ENCODE measurements around the gene ZNF519. TPM values are rescaled to one million over a fixed set of nuclear protein-coding genes. Genes with fewer than 3 reads are reported as not detected.
"Not testable (repeated sequence)": the region's sequence is repeated elsewhere in the genome, so short reads cannot be mapped to it uniquely, and the experiment has no call there.

The ZNF519 gene
- total RNA-seq, 1 experiment from 2014 or later: 8.3 TPM

DNA sequence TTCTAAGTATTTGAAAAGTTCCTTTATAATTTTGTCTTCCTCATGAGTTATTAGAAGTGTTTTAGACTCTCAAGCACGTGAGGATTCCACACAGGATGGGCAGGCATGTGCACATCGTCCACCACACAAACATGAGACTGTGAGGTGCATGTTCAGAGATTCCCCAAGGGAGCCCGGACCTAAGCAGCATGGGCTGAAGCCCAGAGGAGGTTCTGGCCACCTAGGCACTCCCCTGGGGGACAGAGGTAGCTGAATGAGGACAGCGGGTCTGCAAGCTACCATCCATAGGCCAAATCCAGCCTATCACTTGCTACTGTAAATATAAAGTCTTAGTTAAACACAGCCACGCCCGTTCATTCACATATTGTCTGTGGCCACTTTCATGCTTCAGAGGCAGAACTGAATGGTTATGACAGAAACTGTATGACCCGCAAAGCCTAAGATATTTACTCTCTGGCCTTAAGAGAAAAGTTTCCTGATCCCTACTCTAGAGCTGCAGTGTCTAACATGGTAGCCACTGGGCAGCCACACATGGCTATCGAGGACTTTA lies 19.4 kb upstream of the ZNF519 start:
- not testable (repeated sequence) for H3K27me3 ChIP-seq (ENCODE audit: control insufficient read depth, insufficient read depth, low read length); H3K4me3 ChIP-seq (ENCODE audit: insufficient read depth, low read depth, low read length); DNase-seq; H3K36me3 ChIP-seq (replicated peaks; ENCODE audit: control insufficient read depth, insufficient read depth, low read length)

DNA sequence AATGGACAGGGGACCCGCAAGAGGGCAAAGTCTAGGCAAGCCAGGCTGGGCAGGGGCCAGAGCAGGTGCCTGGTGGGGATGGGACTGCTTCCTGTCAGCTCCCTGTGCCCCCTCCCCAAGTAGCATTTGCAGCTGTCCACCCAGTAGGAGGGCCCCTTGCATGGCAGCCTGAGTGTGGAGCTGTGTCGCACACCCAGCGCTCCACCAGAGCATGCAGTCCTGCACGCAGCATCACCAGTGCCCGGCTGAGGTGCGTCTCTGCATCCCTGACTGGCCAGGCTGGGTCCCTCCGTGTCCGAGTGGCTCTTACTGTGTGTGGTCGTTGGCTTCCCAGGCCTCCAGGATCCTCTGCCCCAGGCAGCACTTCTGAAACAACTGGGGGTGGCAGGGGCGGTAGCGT lies 18.5 kb upstream of the ZNF519 start:
- not testable (repeated sequence) for DNase-seq; H3K36me3 ChIP-seq (replicated peaks; ENCODE audit: control insufficient read depth, insufficient read depth, low read length); H3K27me3 ChIP-seq (ENCODE audit: control insufficient read depth, insufficient read depth, low read length); H3K4me3 ChIP-seq (ENCODE audit: insufficient read depth, low read depth, low read length)

DNA sequence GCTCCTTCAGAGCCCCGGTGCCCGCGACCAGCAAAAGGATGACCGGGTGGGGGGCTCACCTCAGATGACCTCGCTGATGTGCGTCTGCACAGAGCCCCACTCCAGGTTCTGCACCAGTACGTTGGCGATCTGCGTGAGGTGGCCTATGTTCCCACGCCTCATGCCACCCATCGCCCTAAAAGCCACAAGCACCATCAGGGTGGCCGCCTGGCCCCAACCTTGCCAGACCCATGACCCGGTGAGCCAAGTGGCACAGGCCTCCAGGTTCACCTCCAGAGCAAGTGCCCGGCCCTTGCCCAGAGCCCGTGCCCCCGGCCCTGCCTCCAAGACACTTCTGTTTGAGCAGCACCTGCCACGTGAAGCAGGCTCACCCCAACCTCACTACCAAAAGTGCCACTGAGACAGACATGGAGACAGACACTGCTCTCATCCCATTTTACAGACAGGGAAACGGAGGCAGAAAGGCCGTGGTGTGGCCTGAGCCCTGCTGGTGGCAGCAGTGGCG lies 17.7 kb upstream of the ZNF519 start:
- H3K4me3 ChIP-seq (ENCODE audit: insufficient read depth, low read depth, low read length); H3K36me3 ChIP-seq (replicated peaks; ENCODE audit: control insufficient read depth, insufficient read depth, low read length); H3K27me3 ChIP-seq (ENCODE audit: control insufficient read depth, insufficient read depth, low read length); DNase-seq: not testable (repeated sequence)

DNA sequence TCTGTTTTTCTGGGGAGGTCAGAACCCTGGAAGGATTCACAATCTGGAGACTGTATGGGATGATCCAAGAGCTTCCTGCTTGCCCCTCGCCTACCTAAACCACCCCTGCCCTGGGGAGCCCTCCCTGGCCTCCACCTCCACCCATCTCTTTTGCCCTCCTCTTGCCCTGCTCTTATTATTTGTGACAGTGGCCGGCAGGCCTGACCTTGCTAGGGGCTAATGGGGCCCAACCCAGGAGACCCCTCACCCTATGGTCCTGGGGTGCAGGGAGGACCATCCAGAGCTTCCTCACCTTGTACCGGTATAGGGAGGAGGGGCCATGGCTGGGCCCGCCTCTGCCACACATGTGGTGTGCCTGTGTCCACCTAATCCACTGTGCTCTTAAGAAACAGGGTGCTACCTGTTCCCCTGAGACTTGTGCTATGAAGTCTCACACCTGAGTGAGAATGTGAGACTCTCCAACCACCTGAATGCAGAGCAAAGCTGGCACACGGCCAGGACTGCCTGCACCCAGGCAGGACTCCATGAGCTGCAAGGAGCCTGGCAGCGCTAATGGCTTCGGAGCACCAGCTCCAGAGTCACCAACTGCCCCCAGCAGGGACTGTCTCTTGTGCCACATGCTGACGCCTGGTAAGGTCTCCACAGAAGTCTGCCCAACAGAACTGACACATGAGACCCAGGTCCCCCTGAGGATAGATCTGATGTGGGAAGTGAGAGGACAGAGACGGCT lies 17.1 kb upstream of the ZNF519 start:
- H3K27me3 ChIP-seq (ENCODE audit: control insufficient read depth, insufficient read depth, low read length); H3K36me3 ChIP-seq (replicated peaks; ENCODE audit: control insufficient read depth, insufficient read depth, low read length); DNase-seq; H3K4me3 ChIP-seq (ENCODE audit: insufficient read depth, low read depth, low read length): not testable (repeated sequence)

DNA sequence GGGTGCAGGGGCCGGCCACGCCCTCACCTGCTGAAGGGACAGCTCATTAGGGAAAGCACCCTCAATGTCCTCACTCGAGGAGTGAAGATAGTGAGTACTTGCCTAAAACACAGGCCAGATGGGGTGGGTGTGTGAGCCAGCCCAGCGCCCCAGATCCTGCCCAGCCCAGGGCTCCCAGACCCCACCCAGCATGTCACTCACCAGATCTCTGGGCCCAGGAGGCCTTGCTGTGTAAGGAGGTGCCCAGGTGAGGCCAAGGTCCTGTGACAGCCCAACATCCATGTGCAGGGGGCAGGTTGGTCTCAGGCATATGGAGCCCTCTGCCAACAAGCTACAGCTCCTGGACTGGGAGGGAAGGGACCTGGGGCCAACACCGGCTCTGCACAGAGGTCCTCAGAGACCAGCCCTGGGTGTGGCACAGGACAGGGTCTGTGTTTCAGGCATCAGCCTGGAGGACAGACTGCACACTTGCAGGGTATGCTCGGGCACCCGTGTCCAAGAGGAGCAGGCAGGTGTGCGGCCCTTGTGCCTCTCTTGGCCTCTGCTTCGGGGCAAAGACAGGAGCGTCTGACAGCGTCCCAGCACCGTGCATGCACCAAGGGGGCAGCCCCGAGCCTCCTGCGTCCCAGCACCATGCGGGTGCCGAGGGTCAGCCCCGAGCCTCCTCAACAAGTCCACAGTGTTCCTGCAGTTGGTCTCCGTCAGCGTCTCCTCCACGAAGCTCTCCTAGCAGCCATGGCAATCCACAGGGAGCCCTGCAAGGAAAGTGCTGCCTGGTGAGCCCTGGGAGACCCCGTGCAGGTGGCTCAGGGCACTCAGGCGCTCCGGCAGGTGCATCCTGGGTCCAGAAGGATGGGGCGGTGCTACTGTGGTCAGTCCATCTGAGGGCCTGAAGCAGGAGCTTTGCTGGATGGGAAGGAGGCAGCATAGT lies 16.0 kb upstream of the ZNF519 start:
- H3K4me3 ChIP-seq (ENCODE audit: insufficient read depth, low read depth, low read length); H3K27me3 ChIP-seq (ENCODE audit: control insufficient read depth, insufficient read depth, low read length); H3K36me3 ChIP-seq (replicated peaks; ENCODE audit: control insufficient read depth, insufficient read depth, low read length); DNase-seq: not testable (repeated sequence)

DNA sequence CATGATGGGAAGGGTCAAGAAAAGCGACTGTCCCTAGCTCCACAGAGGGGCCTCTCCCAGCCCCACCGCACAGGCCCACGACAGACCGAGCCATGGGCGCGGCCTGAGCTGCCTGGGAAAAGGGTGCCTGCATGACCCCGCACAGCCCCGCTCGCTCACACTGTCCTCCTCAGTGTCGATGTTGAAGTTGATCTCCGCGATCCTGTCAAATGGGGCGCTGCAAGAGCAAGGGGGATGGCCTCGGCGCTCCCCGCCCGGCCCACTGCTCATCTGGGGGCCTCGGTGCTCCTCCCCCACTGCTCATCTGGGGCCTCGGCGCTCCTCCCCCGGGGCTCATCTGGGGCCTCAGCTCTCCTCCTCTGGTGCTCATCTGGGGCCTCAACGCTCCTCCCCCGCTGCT lies 14.5 kb upstream of the ZNF519 start:
- H3K36me3 ChIP-seq (replicated peaks; ENCODE audit: control insufficient read depth, insufficient read depth, low read length); DNase-seq; H3K4me3 ChIP-seq (ENCODE audit: insufficient read depth, low read depth, low read length); H3K27me3 ChIP-seq (ENCODE audit: control insufficient read depth, insufficient read depth, low read length): not testable (repeated sequence)

DNA sequence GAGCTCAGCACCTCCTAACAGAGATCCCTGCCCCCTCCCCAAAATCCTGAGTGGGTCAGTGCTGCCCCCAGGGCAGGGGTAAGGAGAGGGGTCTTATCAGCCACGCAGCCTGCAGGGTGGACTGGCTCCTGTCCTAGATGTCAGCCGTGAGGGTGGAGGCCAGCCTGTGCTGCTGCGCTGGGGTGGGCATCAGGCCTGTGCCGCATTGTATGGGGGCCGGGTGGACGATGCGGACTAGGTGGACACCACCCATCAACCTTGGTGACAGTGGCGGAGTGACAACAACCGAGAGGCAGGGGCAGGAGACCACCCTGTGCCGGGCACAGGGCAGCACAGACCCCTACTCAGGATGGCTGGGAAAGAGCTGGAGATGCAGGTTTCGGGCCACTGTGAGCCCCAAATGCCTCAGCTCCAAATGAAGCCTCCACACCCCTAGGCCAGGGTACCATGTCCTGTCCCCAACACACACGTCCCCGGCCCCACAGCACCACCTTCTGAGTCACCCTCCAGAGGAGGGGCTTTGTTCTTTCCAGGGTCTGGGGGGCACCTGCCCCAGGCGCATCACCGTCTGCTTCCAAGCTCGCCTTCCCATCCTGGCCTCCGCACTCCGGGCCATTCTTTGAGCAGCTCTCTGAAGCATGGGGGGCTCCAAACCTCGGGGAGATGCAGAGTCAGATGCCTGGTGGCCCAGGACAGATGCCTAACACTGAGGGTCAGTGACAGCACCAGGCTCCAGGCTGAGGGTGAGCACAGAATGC lies 13.5 kb upstream of the ZNF519 start:
- H3K4me3 ChIP-seq (ENCODE audit: insufficient read depth, low read depth, low read length); DNase-seq; H3K36me3 ChIP-seq (replicated peaks; ENCODE audit: control insufficient read depth, insufficient read depth, low read length): not testable (repeated sequence)

DNA sequence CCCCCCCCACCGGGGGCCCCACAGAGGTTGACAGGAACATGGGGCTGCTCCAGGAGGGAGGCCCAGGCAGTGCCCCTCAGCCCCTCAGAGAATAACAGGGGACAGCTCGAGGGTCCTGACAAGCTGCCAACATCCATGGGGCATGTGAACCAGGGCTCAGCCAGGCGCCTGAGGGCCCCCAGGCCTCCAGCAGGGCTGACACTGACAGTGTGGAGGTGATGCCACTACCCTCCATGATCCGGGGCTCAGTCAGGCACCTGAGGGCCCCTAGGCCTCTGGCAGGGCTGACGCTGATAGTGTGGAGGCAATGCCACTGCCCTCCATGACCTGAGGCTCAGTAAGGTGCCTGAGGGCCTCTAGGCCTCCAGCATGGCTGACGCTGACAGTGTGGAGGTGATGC lies 12.8 kb upstream of the ZNF519 start:
- H3K27me3 ChIP-seq (ENCODE audit: control insufficient read depth, insufficient read depth, low read length); H3K4me3 ChIP-seq (ENCODE audit: insufficient read depth, low read depth, low read length); DNase-seq; H3K36me3 ChIP-seq (replicated peaks; ENCODE audit: control insufficient read depth, insufficient read depth, low read length): not testable (repeated sequence)

More for the DNA sequence above, 13.5 kb upstream of the ZNF519 start:
- H3K27me3 ChIP-seq (ENCODE audit: control insufficient read depth, insufficient read depth, low read length): not testable (repeated sequence)

DNA sequence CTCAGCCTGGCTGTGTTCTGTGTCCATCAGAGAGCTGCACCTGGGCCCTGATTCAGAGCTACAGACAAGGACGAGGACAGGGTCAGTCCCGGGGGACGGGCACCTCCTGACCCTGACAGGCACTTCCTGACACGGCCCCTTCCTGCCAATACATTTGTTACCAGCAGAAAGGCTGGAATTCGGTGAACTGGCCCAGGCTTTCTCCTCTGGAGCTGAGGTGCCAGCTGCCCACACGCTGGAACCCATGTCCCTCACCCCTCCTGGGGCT lies 12.3 kb upstream of the ZNF519 start:
- Histone ChIP-seq H3K27me3 (ENCODE audit: control insufficient read depth, insufficient read depth, low read length) (no peaks in the 10 kb centered on the region), H3K4me3 (ENCODE audit: insufficient read depth, low read depth, low read length) (no peak overlapping the region), H3K36me3 (replicated peaks; ENCODE audit: control insufficient read depth, insufficient read depth, low read length) (no peaks in the 10 kb centered on the region)
- no peak for DNase-seq

DNA sequence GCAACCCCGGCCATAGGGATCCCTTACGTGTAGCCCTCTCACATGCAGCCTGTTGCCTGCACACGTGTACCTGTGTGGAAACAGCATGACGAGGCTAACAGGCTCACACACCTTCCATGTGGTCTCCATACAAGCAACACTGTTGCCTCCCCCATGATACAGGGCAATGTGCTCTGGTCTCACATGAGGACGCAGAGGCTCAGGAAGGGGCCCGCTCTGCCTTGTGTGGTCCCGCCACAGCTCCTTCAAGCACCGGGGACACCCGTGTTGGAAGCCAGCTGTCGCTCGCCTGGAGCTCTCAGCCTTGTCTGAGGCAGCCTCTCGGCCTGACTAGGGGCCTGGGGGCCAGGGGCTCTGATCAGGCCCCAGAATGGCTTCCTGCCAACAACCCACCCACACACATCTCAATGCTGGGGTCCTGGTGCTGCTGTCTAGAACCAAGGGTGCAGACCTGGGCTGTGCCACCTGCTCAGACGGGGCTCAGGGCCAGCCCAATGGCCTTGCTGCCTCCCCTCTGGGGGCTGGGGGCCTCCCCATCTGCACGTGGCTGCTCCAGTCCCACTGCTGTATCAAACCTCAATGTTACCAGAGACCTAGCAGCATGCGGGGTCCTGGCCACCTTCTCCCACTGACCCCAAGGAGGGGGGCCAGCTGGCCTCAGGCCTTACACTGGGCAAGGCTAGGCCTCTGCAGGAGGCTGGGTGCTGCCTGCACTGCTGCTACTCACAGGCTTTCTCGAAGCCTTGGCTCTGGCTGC lies 11.8 kb upstream of the ZNF519 start:
- DNase-seq; H3K27me3 ChIP-seq (ENCODE audit: control insufficient read depth, insufficient read depth, low read length); H3K4me3 ChIP-seq (ENCODE audit: insufficient read depth, low read depth, low read length); H3K36me3 ChIP-seq (replicated peaks; ENCODE audit: control insufficient read depth, insufficient read depth, low read length): not testable (repeated sequence)

DNA sequence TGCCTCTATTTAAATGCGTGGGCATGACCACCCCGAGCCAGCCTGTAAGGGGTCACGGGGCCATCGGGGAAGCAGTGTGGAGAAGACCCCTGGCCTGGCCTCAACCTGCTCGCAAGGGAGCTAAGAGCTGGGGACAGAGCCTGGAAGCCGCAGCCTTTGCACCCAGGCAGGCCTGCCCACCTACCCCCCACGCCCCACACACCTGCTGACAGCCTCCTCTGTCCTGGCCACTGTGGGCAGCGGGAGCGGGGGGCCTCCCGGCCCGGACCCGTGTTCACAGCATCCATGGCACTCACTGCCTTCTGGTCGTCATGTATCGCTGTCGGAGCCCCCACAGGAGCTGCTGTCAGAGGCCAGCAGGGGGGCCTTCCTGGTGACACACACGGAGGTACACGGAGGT lies 11.2 kb upstream of the ZNF519 start:
- H3K4me3 ChIP-seq (ENCODE audit: insufficient read depth, low read depth, low read length); H3K36me3 ChIP-seq (replicated peaks; ENCODE audit: control insufficient read depth, insufficient read depth, low read length); H3K27me3 ChIP-seq (ENCODE audit: control insufficient read depth, insufficient read depth, low read length); DNase-seq: not testable (repeated sequence)

DNA sequence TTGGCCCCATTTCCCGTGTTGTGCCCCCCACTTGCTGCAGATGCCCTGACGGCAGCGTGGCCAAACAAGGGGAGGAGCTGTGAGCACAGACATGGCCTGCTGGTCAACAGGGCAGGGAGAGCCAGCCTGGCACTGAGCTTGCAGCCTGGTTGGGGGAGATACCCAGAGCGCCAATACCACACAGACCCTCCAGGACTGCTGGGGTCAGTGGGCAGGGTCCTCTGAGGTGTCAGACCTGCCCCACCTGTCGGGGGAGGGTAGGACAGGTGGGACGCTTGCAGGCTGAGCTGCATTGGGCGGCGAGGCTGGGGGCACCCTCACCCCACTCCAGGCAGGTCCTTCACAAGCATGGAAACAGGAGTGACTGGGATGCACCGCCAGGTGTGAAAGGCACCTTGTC lies 9.9 kb upstream of the ZNF519 start:
- H3K4me3 ChIP-seq (ENCODE audit: insufficient read depth, low read depth, low read length); H3K36me3 ChIP-seq (replicated peaks; ENCODE audit: control insufficient read depth, insufficient read depth, low read length); DNase-seq; H3K27me3 ChIP-seq (ENCODE audit: control insufficient read depth, insufficient read depth, low read length): not testable (repeated sequence)

DNA sequence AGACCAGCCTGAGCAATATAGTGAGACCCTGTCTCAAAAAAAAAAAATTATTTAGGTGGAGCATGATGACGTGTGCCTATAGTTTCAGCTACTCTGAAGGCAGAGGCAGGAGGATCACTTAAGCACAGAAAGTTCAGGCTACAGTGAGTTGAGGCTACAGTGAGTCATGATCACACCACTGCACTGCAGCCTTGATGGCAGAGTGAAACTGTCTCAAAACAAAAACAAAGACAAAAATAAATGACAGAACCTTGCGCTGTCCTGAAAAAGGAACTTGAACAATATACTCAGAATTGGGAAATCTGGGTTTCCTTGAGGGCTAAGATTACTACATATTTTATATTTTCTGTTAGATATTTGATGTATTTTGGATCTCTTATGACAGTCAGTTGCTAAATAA lies 7.3 kb upstream of the ZNF519 start:
- not testable (repeated sequence) for H3K36me3 ChIP-seq (replicated peaks; ENCODE audit: control insufficient read depth, insufficient read depth, low read length); H3K4me3 ChIP-seq (ENCODE audit: insufficient read depth, low read depth, low read length); DNase-seq; H3K27me3 ChIP-seq (ENCODE audit: control insufficient read depth, insufficient read depth, low read length)

DNA sequence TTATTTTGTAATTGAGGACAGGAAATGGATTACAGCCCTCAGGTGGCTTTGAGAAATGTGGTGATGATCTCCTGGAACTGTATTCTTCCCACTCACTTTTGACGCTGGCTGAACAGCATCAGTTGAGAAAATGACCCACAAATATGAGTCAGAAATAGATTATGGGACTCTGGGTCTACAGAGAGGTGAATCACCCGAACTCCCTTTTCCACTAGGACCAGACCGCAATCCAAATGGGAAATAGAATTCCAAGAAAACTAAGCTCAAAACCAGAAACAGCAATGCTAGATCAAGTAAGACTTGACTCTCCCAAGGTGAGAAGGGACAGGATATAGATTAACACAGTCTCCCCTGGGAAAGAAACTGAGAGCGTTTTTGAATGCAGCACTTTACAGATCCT lies 5.7 kb upstream of the ZNF519 start:
- H3K4me3 ChIP-seq (ENCODE audit: insufficient read depth, low read depth, low read length); DNase-seq; H3K36me3 ChIP-seq (replicated peaks; ENCODE audit: control insufficient read depth, insufficient read depth, low read length); H3K27me3 ChIP-seq (ENCODE audit: control insufficient read depth, insufficient read depth, low read length): not testable (repeated sequence)

Measured in H7 (cell line).